ENCODE data around the gene SLC30A2.

DNA sequence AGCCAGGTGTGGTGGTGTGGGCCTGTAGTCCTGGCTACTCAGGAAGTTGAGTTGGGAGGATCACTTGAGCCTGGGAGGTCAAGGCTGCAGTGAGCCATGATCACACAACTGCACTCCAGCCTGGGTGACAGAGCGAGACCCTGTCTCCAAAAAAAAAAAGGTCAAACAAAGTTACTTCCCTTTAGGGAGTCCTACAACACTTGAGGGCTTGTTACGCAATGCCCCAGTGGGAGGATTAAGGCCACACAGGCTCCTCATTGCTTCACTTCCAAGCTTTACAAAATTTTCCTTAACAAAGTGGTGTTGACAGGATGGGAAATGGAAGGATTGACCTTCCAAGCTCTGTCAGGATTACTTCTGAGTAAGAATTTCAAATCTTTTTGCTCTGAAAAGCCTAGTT, 30.6 kb downstream of the SLC30A2 start:
- TF ChIP-seq, protein P1, sequence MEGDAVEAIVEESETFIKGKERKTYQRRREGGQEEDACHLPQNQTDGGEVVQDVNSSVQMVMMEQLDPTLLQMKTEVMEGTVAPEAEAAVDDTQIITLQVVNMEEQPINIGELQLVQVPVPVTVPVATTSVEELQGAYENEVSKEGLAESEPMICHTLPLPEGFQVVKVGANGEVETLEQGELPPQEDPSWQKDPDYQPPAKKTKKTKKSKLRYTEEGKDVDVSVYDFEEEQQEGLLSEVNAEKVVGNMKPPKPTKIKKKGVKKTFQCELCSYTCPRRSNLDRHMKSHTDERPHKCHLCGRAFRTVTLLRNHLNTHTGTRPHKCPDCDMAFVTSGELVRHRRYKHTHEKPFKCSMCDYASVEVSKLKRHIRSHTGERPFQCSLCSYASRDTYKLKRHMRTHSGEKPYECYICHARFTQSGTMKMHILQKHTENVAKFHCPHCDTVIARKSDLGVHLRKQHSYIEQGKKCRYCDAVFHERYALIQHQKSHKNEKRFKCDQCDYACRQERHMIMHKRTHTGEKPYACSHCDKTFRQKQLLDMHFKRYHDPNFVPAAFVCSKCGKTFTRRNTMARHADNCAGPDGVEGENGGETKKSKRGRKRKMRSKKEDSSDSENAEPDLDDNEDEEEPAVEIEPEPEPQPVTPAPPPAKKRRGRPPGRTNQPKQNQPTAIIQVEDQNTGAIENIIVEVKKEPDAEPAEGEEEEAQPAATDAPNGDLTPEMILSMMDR (IDR thresholded peaks at IDR 0.05), result no peak
- no peak for TF ChIP-seq POLR2A (IDR thresholded peaks at IDR 0.05)

Data from testis (tissue), 2 donors.